Skeletal muscle tissue (tissue), 4 donors: ENCODE results near the gene CYP4F2. TPM values are rescaled to one million over a fixed set of nuclear protein-coding genes. Genes with fewer than 3 reads are reported as not detected.
"Not testable (repeated sequence)": the region's sequence is repeated elsewhere in the genome, so short reads cannot be mapped to it uniquely, and the experiment has no call there.

Experiments used
- H3K27ac ChIP-seq: one replicate; pipeline ENCODE4 v1.7.0; 2013; ENCODE audit warnings: mild to moderate bottlenecking, low read depth, low read length, inconsistent platforms
- H3K27me3 ChIP-seq, 3 donors: one replicate each; pipeline ENCODE4 v1.7.0; 2013; ENCODE audit warnings: low read length in 3 of 3; ENCODE audit not compliant: control insufficient read depth in 3 of 3, insufficient read depth in 3 of 3
- H3K36me3 ChIP-seq, 3 donors: one replicate each; pipeline ENCODE4 v1.7.0; 2013; ENCODE audit warnings: low read length in 3 of 3; ENCODE audit not compliant: control insufficient read depth in 3 of 3, insufficient read depth in 3 of 3
- H3K4me1 ChIP-seq, 3 donors: one replicate each; pipeline ENCODE4 v1.7.0; 2013; ENCODE audit warnings: low read length in 3 of 3, mild to moderate bottlenecking in 3 of 3; ENCODE audit not compliant: control insufficient read depth in 3 of 3, insufficient read depth in 3 of 3
- H3K4me3 ChIP-seq, 3 donors: one replicate each; pipeline ENCODE4 v1.7.0; 2013; ENCODE audit warnings: low read length in 3 of 3
- H3K9ac ChIP-seq, 3 donors: one replicate each; pipeline ENCODE4 v1.7.0; 2013; ENCODE audit warnings: low read length in 3 of 3, mild to moderate bottlenecking in 3 of 3, moderate library complexity in 2 of 3, low read depth in 1 of 3
- H3K9me3 ChIP-seq, 3 donors: one replicate each; pipeline ENCODE4 v1.7.0; 2013; ENCODE audit warnings: low read length in 3 of 3; ENCODE audit not compliant: control insufficient read depth in 3 of 3
- total RNA-seq: library from RNA; depleted of rRNA; stranded (reverse); fragments of >200 nt; gene quantifications from one replicate; pipeline ENCODE4 v1.2.3, GENCODE V29; 2014
- donor health status: Osteomylitis.

The CYP4F2 gene
- total RNA-seq, 1 donor from 2014 or later, result not detected

GRCh38 chr19:15891434-15891833, 6.4 kb downstream of the CYP4F2 start:
- Histone ChIP-seq H3K9me3 (peaks cover 0 to 3% (median 0%) of the 10 kb centered on the region in 3 donors), H3K9ac (no peak overlapping the region), H3K4me3 (no peak overlapping the region), H3K36me3 (no peaks in the 10 kb centered on the region), H3K4me1 (no peaks in the 10 kb centered on the region), H3K27me3 (peaks cover 0 to 6% (median 3%) of the 10 kb centered on the region in 3 donors), H3K27ac (no peak overlapping the region)

GRCh38 chr19:15889339-15889738, 8.5 kb downstream of the CYP4F2 start:
- not testable (repeated sequence) for H3K27ac ChIP-seq, H3K36me3 ChIP-seq, H3K9me3 ChIP-seq, H3K4me1 ChIP-seq, H3K9ac ChIP-seq, H3K4me3 ChIP-seq
- H3K27me3 ChIP-seq, result peaks cover 0 to 11% (median 9%) of the 10 kb centered on the region in 3 donors

- Histone ChIP-seq H3K27ac (no peak overlapping the region), H3K4me1 (no peaks in the 10 kb centered on the region), H3K36me3 (no peaks in the 10 kb centered on the region), H3K4me3 (no peak overlapping the region), H3K27me3 (peaks cover 0 to 5% (median 5%) of the 10 kb centered on the region in 3 donors), H3K9ac (no peak overlapping the region), H3K9me3 (no peaks in the 10 kb centered on the region)
Measured at GRCh38 chr19:15885919-15886318, 12.0 kb downstream of the CYP4F2 start.

DNA sequence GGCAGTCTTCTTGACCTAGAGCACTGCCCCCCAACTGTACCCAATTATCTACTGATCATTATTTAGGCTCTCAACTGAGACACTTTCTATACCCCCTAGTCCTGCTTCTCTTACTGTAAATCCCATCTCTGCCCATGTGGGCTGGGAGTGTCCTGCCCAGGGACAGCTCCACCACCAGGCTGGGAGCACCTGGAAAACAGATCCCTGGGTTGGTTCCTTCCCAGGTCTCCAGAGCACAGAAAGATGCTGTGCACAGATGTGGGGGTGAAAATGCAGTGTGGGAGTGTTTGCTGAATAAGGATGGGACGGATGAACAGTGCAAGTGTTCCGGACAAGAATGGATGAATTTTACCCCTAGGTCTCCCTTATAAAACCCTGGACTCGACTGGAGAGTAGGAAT, 12.7 kb downstream of the CYP4F2 start:
- no peaks in the 10 kb centered on the region for H3K4me1 ChIP-seq
- no peak overlapping the region for H3K27ac ChIP-seq
- H3K9ac ChIP-seq, result no peak overlapping the region
- H3K9me3 ChIP-seq, result no peaks in the 10 kb centered on the region
- H3K36me3 ChIP-seq, result no peaks in the 10 kb centered on the region
- H3K27me3 ChIP-seq, result peaks cover 0 to 5% (median 5%) of the 10 kb centered on the region in 3 donors
- no peak overlapping the region for H3K4me3 ChIP-seq

DNA sequence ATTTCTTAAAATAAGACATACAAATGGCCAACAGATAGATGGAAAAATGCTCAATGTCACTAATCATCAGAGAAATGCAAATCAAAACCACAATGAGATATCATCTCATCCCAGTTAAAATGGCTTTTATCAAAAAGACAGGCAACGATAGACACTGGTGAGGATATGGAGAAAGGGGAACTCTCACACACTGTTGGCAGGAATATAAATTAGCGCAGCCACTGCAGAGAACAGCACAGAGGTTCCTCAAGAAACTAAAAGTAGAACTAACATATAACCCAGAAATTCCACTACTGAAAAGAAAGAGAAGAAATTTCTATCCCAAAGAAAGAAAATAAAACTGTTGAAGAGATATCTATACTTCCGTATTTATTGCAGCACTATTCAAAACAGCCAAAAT, 14.5 kb downstream of the CYP4F2 start:
- not testable (repeated sequence) for H3K4me1 ChIP-seq, H3K9ac ChIP-seq, H3K36me3 ChIP-seq

GRCh38 chr19:15874821-15875474, 22.9 kb downstream of the CYP4F2 start:
- Histone ChIP-seq H3K4me3 (no peak overlapping the region), H3K4me1 (no peaks in the 10 kb centered on the region), H3K9me3 (peaks cover 0 to 3% (median 0%) of the 10 kb centered on the region in 3 donors), H3K27ac (no peak overlapping the region), H3K36me3 (no peaks in the 10 kb centered on the region), H3K9ac (no peak overlapping the region), H3K27me3 (peaks cover 8 to 13% (median 8%) of the 10 kb centered on the region in 3 donors)

More for the DNA sequence above, 14.5 kb downstream of the CYP4F2 start:
- not testable (repeated sequence) for H3K9me3 ChIP-seq, H3K4me3 ChIP-seq, H3K27ac ChIP-seq, H3K27me3 ChIP-seq

DNA sequence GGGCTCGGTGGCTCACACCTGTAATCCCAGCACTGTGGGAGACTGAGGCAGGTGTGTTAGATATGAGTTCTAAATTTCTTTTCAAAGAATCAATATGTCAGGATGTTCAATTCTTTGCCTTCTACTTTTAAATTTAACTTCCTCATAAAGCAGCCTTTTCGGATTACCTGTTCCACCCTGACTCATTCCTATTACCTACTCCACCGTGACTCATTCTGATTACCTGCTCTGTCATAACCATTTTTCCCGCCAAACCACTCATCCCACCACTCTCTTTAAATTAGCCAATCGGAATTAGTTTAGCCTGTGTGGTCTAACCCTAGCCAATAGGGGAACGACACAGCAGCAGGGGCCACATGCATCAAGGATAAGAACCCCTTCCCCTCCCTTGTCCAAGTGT, 24.1 kb downstream of the CYP4F2 start:
- not testable (repeated sequence) for H3K9ac ChIP-seq, H3K27ac ChIP-seq, H3K4me3 ChIP-seq, H3K36me3 ChIP-seq, H3K9me3 ChIP-seq, H3K4me1 ChIP-seq
- peaks cover 8 to 13% (median 8%) of the 10 kb centered on the region in 3 donors for H3K27me3 ChIP-seq

GRCh38 chr19:15871570-15871969, 26.3 kb downstream of the CYP4F2 start:
- Histone ChIP-seq H3K27ac (no peak overlapping the region), H3K4me1 (no peaks in the 10 kb centered on the region), H3K9ac (no peak overlapping the region), H3K9me3 (no peaks in the 10 kb centered on the region), H3K4me3 (no peak overlapping the region), H3K36me3 (no peaks in the 10 kb centered on the region), H3K27me3 (peaks cover 8 to 13% (median 8%) of the 10 kb centered on the region in 3 donors)

DNA sequence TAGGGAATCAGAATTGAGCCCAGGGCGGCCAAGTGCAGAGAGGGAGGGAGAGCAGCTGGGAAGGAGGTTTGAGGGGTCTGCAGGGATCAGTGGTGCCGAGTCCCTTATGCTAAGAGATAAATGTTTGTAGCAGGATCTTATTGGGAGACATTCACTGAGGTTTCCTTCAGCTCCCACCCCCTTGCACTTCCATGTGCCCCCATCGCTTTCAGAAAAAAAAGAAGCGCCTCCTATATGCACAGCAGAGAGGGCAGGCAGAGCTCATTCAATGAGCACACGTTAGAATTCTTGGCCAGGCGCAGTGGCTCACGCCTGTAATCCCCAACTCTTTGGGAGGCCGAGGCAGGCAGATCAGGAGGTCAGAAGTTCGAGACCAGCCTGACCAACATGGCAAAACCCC, 28.0 kb downstream of the CYP4F2 start:
- Histone ChIP-seq H3K9ac (no peak overlapping the region), H3K36me3 (no peaks in the 10 kb centered on the region), H3K4me1 (no peaks in the 10 kb centered on the region), H3K27me3 (peaks cover 8 to 11% (median 10%) of the 10 kb centered on the region in 3 donors), H3K27ac (no peak overlapping the region), H3K4me3 (no peak overlapping the region), H3K9me3 (no peaks in the 10 kb centered on the region)

DNA sequence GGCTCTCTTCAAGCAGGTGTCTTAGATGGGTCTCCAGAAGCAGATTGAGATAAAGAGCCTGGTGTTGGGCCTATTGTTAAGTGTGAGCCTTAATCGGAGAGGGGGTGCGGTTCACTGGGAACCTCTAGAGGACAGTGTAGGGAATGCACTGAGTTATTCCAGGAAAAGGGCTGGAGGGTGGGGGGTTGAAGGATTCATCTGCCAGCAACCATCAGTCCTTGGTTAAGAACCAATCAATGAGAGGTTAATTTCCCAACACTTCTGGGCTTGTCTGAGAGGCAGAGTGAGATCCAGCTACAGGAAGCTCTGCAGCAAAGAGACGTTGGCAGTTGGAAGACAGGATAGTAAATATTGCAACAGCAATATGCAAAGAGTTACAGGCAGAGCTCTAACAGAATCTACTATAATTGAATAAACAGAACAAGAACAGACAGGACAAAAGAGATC, 28.7 kb downstream of the CYP4F2 start:
- H3K27me3 ChIP-seq, result peaks cover 8 to 13% (median 9%) of the 10 kb centered on the region in 3 donors
- H3K4me3 ChIP-seq, result no peak overlapping the region
- H3K9ac ChIP-seq, result no peak overlapping the region
- no peaks in the 10 kb centered on the region for H3K4me1 ChIP-seq
- H3K36me3 ChIP-seq, result no peaks in the 10 kb centered on the region
- H3K27ac ChIP-seq, result no peak overlapping the region
- H3K9me3 ChIP-seq, result no peaks in the 10 kb centered on the region
